ENCODE results near the gene WNT7B. TPM values are rescaled to one million over a fixed set of nuclear protein-coding genes. Genes with fewer than 3 reads are reported as not detected.

WNT7B gene
- total RNA-seq, 1 donor from 2014 or later: 5.4 TPM

DNA sequence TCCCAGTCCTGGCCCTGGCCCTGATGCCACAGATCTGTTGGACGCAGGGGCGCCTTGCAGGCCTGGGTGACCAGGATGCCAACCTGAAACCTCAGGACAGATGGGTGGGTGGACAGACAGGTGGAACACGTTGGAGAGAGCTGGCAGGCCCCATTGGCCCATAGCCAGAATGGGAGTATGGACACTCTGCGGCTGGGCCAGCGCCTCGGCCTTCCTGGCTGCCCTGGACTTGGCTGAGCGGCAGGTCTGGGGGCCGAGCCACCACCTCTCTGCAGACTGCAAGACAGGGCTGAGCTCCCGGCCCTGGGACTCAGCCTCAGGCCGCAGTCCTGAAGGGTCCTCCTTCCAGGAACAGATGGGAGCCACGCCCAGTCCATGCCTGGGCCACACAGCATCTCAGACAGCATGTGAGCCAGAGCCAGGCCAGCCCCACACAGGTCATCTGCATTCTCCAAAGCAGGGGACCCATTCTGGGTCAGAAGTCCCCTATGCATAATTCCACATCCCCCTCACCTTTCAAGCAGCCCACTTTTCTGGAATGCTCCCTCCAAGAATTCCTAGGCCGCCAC lies 14.1 kb downstream of the WNT7B start:
- H3K27ac ChIP-seq: no peak overlapping the region
- TF ChIP-seq, protein P1, sequence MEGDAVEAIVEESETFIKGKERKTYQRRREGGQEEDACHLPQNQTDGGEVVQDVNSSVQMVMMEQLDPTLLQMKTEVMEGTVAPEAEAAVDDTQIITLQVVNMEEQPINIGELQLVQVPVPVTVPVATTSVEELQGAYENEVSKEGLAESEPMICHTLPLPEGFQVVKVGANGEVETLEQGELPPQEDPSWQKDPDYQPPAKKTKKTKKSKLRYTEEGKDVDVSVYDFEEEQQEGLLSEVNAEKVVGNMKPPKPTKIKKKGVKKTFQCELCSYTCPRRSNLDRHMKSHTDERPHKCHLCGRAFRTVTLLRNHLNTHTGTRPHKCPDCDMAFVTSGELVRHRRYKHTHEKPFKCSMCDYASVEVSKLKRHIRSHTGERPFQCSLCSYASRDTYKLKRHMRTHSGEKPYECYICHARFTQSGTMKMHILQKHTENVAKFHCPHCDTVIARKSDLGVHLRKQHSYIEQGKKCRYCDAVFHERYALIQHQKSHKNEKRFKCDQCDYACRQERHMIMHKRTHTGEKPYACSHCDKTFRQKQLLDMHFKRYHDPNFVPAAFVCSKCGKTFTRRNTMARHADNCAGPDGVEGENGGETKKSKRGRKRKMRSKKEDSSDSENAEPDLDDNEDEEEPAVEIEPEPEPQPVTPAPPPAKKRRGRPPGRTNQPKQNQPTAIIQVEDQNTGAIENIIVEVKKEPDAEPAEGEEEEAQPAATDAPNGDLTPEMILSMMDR (IDR thresholded peaks at IDR 0.05): no peak
- no peak overlapping the region for H3K4me3 ChIP-seq
- DNase-seq (no peak), ATAC-seq (no peak)
- H3K36me3 ChIP-seq: no peaks in the 10 kb centered on the region
- intact Hi-C loops (cut with DNase I): no loop called here
- H3K4me1 ChIP-seq: no peaks in the 10 kb centered on the region
- peaks cover 5% of the 10 kb centered on the region for H3K27me3 ChIP-seq
- no peaks in the 10 kb centered on the region for H3K9me3 ChIP-seq

DNA sequence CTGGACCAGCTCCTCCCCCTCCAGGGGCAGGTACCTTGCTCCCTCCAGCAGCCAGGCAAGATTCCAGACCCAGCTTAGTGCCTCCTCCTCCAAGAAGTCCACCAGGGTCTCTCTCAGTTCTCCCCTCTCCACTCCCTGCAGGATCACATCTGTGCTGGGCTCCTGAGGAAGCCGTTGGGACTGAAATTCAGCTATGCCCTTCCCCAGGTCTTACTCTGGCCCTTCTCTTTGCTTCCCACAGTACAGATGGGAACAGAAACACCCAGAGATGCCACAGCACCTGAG lies 14.6 kb downstream of the WNT7B start:
- no peak overlapping the region for H3K27ac ChIP-seq
- intact Hi-C loops (cut with DNase I): no loop called here
- H3K36me3 ChIP-seq: no peaks in the 10 kb centered on the region
- DNase-seq (no peak), ATAC-seq (no peak)
- peaks cover under 1% of the 10 kb centered on the region for H3K27me3 ChIP-seq
- H3K4me3 ChIP-seq: no peak overlapping the region
- no peaks in the 10 kb centered on the region for H3K9me3 ChIP-seq
- TF ChIP-seq, protein P1 (IDR thresholded peaks at IDR 0.05): no peak
- no peaks in the 10 kb centered on the region for H3K4me1 ChIP-seq

DNA sequence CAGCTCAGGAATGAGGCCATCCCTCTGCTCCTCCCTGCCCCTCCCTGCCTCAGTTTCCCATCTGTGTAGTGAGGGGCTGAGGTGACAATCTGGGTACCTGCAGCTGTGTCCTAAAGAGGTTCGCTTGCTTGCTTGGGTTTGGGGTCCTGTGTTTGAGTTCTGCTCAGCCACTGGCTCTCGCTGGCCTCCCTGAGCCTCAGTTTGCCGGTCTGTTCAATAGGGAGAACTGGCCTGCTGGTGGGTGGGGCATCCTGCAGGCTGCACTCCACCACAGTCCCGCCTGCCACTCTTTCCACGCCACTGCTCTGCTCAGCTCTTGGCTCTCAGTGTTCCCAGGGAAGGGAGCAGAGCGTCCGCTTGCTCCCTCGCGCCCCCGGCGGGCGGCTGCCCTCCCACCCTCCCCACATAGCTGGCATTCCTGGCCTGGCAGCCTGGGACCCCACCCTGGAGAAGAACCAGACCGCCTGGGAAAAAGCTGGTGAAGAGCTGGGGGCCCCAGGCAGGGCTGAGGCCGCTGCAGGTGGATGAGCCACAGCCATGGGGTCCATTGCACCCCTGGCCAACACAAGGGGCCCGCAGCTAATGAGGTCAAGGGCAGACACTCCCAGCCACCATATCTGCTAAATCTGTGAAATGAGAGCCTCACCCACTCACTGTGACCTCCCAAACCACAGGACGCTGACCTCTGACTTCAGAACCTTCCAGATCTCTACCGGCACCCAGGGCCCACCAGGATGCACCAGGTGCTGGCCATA lies 15.1 kb downstream of the WNT7B start:
- Histone ChIP-seq H3K4me1 (no peaks in the 10 kb centered on the region), H3K9me3 (no peaks in the 10 kb centered on the region), H3K4me3 (no peak overlapping the region), H3K27ac (no peak overlapping the region), H3K27me3 (no peaks in the 10 kb centered on the region), H3K36me3 (no peaks in the 10 kb centered on the region)
- DNase-seq (no peak), ATAC-seq (no peak)
- intact Hi-C loops (cut with DNase I): no loop called here
- TF ChIP-seq, protein P1 (IDR thresholded peaks at IDR 0.05): no peak

DNA sequence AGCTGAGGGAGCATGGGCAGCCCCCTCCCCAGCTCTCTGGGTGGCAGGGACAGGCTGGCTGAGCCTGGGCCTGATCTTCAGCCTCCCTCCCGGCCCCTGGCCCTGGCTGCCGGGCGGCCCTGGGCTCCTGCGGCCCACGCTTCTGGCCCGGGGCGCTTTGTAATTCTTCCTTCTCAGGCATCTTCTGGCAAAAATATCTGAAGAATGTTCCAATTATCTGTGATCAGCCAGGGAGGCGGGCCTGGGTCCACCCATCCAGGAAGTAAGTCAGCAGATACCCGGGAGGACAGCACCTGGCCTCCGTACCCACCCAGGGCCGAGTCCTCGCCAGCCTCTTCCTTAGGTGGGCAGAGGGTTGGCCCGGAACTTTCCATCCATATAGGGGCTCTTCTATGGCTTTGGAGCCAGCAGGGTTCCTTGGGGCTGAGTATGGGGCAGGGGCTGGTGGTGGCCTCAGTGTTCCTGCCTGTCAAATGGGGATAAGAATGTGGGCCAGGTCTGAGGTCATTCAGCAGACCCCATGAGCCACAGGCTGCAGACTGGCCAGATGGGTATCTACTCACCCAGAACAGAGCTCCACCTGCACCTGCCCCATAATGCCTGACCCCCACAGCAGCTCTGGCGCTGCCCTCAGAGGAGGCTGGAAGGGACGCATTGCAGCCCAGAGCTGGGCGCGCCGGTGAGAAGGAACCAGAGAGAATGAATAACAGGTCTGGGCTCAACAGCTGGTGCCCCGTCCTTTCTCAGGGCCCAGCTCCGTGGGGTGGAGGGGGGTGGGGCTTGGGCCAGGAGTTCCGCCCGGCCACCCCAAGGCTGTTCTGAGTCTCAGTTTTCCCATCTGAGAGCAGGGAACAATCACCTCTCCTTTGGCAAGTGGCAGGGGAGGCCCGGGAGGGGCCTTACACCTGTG lies 16.2 kb downstream of the WNT7B start:
- TF ChIP-seq, protein P1 (IDR thresholded peaks at IDR 0.05): no peak
- Histone ChIP-seq H3K36me3 (no peaks in the 10 kb centered on the region), H3K4me3 (no peak overlapping the region), H3K27me3 (no peaks in the 10 kb centered on the region), H3K9me3 (no peaks in the 10 kb centered on the region), H3K27ac (no peak overlapping the region), H3K4me1 (no peaks in the 10 kb centered on the region)
- ATAC-seq: no peak
- no peak for DNase-seq
- intact Hi-C loops (cut with DNase I): no loop called here

DNA sequence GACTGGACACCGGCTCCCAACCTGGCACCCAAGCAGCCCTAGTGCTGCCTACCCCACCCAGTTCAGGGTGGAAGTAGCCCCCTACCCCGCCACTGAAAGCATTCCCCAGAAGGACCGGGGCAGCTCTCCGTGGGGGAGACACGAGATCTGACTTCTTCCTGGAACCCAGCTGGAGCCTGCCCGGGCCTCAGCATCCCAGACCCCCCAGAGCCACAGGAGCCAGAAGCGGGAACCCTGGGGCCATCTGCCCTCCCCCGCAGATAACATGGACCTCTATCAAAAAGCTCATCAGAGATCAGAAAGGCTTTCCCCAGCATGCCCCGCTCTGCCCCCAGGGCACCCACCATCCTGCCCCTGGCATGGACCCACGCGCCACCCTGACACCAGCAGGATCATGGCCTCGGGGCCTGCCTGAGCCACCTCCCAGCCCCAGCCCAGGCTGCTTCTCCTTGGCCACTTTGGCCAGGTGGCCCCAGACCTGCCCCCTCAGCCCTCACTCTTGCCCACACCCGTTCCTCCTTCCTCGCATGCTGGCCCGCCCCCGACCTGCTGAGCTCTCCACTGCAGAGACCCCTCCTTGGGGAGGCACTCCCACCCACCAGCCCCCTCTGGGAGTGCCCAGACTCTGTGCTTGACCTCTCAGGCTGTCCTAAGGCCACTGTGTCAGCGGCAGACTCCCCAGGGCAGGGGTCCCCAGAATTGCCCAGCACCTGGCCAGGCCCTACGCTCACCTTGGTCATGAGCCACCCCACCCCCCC lies 17.1 kb downstream of the WNT7B start:
- intact Hi-C loops (cut with DNase I): no loop called here
- no peaks in the 10 kb centered on the region for H3K4me1 ChIP-seq
- H3K36me3 ChIP-seq: no peaks in the 10 kb centered on the region
- TF ChIP-seq, protein P1 (IDR thresholded peaks at IDR 0.05): no peak
- DNase-seq: no peak
- no peak overlapping the region for H3K4me3 ChIP-seq
- ATAC-seq: no peak
- H3K27ac ChIP-seq: no peak overlapping the region
- H3K9me3 ChIP-seq: no peaks in the 10 kb centered on the region
- no peaks in the 10 kb centered on the region for H3K27me3 ChIP-seq
